ENCODE measurements around the gene FAU.

The FAU gene

DNA sequence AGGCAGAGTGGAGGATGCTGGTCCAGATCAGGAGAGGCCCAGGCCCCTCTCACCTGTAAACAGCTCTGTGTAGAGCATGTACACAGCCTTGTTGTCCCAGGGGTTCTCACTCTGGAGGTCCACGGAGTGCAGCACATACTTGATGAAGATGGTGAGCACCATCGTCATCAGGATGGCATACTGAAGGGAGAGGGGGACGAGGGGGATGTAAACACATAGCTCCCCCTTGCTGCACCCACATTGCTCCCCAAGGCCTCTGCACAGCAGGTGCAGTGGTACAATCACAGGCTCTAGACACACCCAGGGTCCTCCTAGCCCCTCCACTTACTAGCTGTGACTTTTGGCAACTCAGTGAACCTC, 9.5 kb upstream of the FAU start (continued):
- no peak for TF ChIP-seq PATZ1 (CRISPR knock-in tag; IDR thresholded peaks at IDR 0.05; ENCODE audit: borderline replicate concordance)
- no peak for TF ChIP-seq TCF4 (CRISPR knock-in tag; IDR thresholded peaks at IDR 0.05; ENCODE audit: borderline replicate concordance)
- TF ChIP-seq ZC3H10 (CRISPR knock-in tag; IDR thresholded peaks at IDR 0.05) = no peak

- no peak for ATAC-seq
- TF ChIP-seq OSR1 (CRISPR knock-in tag; IDR thresholded peaks at IDR 0.05) (no peak), ZC3H10 (CRISPR knock-in tag; IDR thresholded peaks at IDR 0.05) (no peak), ZNF8 (CRISPR knock-in tag; IDR thresholded peaks at IDR 0.05) (no peak), TCF4 (CRISPR knock-in tag; IDR thresholded peaks at IDR 0.05; ENCODE audit: borderline replicate concordance) (no peak), SNAI2 (CRISPR knock-in tag; IDR thresholded peaks at IDR 0.05) (no peak), ZFP3 (CRISPR knock-in tag; IDR thresholded peaks at IDR 0.05) (no peak), PPARA (CRISPR knock-in tag; IDR thresholded peaks at IDR 0.05; ENCODE audit: borderline replicate concordance) (no peak), GLIS3 (CRISPR knock-in tag; IDR thresholded peaks at IDR 0.05) (no peak), RARB (CRISPR knock-in tag; IDR thresholded peaks at IDR 0.05) (no peak), POU6F1 (CRISPR knock-in tag; IDR thresholded peaks at IDR 0.05; ENCODE audit: borderline replicate concordance, low read depth) (no peak), ARNTL (CRISPR knock-in tag; IDR thresholded peaks at IDR 0.05; ENCODE audit: borderline replicate concordance, low read depth) (no peak), ZNF565 (CRISPR knock-in tag; conservative IDR thresholded peaks at IDR 0.05; ENCODE audit: low read depth) (no peak), ZNF70 (CRISPR knock-in tag; IDR thresholded peaks at IDR 0.05) (no peak), ISL1 (CRISPR knock-in tag; IDR thresholded peaks at IDR 0.05) (no peak), ZFP30 (CRISPR knock-in tag; IDR thresholded peaks at IDR 0.05) (no peak), BACH2 (CRISPR knock-in tag; IDR thresholded peaks at IDR 0.05; ENCODE audit: borderline replicate concordance) (no peak), CSRNP3 (CRISPR knock-in tag; IDR thresholded peaks at IDR 0.05) (no peak)
- TF ChIP-seq, protein P1, sequence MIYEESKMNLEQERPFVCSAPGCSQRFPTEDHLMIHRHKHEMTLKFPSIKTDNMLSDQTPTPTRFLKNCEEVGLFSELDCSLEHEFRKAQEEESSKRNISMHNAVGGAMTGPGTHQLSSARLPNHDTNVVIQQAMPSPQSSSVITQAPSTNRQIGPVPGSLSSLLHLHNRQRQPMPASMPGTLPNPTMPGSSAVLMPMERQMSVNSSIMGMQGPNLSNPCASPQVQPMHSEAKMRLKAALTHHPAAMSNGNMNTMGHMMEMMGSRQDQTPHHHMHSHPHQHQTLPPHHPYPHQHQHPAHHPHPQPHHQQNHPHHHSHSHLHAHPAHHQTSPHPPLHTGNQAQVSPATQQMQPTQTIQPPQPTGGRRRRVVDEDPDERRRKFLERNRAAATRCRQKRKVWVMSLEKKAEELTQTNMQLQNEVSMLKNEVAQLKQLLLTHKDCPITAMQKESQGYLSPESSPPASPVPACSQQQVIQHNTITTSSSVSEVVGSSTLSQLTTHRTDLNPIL (CRISPR knock-in tag; IDR thresholded peaks at IDR 0.05; ENCODE audit: low read depth) = no peak
Observed at GRCh38 chr11:65130631-65131416, 8.9 kb upstream of the FAU start.

DNA sequence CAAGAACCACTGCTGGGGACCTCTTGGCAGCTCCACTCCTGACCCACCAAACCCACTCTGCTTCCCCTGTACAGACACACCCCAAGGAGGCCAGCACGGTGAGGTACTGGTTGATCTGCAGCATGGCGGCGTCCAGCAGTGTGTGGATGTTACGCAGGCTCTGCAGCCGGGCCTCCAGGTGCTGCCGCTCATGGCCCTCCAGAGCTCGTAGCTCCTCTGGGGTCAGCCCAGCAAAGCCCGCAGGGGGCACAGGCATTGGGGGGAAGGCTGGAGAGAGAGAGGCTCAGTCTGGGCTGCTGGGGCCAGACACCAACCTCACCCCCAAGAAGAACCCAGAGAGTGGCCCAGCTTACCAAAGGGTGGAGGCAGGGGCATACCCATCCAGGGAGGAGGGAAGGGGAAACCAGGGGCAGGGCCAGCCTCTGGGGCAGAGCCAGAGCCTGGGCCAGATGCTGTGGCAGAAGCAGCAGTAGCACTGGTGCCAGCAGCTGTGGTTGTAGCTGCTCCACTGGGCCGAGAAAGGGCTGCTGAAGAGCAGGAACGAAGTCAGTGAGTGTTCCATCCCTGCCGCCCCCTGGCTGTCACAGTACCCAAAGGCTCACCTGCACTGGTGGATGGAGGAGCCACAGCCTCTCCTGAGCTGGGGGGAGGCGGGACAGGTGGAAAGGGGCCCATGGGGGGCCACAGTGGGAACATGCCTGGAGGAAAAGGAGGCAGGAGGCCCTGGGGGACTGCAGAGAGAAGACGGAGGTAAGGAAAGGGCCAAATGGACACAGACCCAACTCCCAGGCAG, 7.9 kb upstream of the FAU start:
- TF ChIP-seq CSDC2 (CRISPR knock-in tag; IDR thresholded peaks at IDR 0.05) (no peak), PPARA (CRISPR knock-in tag; IDR thresholded peaks at IDR 0.05; ENCODE audit: borderline replicate concordance) (no peak), ZNF8 (CRISPR knock-in tag; IDR thresholded peaks at IDR 0.05) (no peak), CSRNP3 (CRISPR knock-in tag; IDR thresholded peaks at IDR 0.05) (no peak), ARNTL (CRISPR knock-in tag; IDR thresholded peaks at IDR 0.05; ENCODE audit: borderline replicate concordance, low read depth) (no peak), ZC3H10 (CRISPR knock-in tag; IDR thresholded peaks at IDR 0.05) (no peak), POU6F1 (CRISPR knock-in tag; IDR thresholded peaks at IDR 0.05; ENCODE audit: borderline replicate concordance, low read depth) (no peak), ZNF70 (CRISPR knock-in tag; IDR thresholded peaks at IDR 0.05) (no peak), ISL1 (CRISPR knock-in tag; IDR thresholded peaks at IDR 0.05) (no peak)
- no peak for ATAC-seq
